ENCODE measurements around the gene SSH2.

Gene SSH2

DNA sequence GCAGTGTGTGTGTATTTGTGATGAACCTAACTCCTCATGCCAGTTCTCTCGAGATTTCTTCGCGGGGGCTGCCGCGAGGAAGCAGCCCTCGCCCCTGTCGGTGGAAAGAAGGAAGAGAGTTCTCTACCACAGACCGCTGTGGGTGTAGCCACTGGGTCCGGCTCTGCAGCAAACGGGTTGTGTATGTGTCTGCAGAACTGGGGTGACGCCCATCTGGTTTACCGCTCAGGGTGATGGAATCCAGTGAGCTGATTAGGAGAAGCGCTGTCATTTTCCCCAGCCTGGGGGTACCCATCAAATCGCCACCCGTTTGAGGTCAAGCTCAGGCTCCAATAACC lies 315.0 kb downstream of the SSH2 start:
- ATAC-seq: no peak
- TF ChIP-seq SNAI2 (CRISPR knock-in tag; IDR thresholded peaks at IDR 0.05): no peak
- no peak for TF ChIP-seq ZNF8 (CRISPR knock-in tag; IDR thresholded peaks at IDR 0.05)
- TF ChIP-seq, protein P1, sequence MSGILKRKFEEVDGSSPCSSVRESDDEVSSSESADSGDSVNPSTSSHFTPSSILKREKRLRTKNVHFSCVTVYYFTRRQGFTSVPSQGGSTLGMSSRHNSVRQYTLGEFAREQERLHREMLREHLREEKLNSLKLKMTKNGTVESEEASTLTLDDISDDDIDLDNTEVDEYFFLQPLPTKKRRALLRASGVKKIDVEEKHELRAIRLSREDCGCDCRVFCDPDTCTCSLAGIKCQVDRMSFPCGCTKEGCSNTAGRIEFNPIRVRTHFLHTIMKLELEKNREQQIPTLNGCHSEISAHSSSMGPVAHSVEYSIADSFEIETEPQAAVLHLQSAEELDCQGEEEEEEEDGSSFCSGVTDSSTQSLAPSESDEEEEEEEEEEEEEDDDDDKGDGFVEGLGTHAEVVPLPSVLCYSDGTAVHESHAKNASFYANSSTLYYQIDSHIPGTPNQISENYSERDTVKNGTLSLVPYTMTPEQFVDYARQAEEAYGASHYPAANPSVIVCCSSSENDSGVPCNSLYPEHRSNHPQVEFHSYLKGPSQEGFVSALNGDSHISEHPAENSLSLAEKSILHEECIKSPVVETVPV (CRISPR knock-in tag; IDR thresholded peaks at IDR 0.05): no peak
- TF ChIP-seq BACH2 (CRISPR knock-in tag; IDR thresholded peaks at IDR 0.05; ENCODE audit: borderline replicate concordance): no peak
- no peak for TF ChIP-seq ZFP3 (CRISPR knock-in tag; IDR thresholded peaks at IDR 0.05)
- TF ChIP-seq ZNF70 (CRISPR knock-in tag; IDR thresholded peaks at IDR 0.05): no peak
- TF ChIP-seq GLIS3 (CRISPR knock-in tag; IDR thresholded peaks at IDR 0.05): no peak
- no peak for TF ChIP-seq TOX (CRISPR knock-in tag; IDR thresholded peaks at IDR 0.05; ENCODE audit: borderline replicate concordance)
- TF ChIP-seq, protein P2, sequence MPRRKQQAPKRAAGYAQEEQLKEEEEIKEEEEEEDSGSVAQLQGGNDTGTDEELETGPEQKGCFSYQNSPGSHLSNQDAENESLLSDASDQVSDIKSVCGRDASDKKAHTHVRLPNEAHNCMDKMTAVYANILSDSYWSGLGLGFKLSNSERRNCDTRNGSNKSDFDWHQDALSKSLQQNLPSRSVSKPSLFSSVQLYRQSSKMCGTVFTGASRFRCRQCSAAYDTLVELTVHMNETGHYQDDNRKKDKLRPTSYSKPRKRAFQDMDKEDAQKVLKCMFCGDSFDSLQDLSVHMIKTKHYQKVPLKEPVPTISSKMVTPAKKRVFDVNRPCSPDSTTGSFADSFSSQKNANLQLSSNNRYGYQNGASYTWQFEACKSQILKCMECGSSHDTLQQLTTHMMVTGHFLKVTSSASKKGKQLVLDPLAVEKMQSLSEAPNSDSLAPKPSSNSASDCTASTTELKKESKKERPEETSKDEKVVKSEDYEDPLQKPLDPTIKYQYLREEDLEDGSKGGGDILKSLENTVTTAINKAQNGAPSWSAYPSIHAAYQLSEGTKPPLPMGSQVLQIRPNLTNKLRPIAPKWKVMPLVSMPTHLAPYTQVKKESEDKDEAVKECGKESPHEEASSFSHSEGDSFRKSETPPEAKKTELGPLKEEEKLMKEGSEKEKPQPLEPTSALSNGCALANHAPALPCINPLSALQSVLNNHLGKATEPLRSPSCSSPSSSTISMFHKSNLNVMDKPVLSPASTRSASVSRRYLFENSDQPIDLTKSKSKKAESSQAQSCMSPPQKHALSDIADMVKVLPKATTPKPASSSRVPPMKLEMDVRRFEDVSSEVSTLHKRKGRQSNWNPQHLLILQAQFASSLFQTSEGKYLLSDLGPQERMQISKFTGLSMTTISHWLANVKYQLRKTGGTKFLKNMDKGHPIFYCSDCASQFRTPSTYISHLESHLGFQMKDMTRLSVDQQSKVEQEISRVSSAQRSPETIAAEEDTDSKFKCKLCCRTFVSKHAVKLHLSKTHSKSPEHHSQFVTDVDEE (CRISPR knock-in tag; IDR thresholded peaks at IDR 0.05): no peak
- TF ChIP-seq, protein P3, sequence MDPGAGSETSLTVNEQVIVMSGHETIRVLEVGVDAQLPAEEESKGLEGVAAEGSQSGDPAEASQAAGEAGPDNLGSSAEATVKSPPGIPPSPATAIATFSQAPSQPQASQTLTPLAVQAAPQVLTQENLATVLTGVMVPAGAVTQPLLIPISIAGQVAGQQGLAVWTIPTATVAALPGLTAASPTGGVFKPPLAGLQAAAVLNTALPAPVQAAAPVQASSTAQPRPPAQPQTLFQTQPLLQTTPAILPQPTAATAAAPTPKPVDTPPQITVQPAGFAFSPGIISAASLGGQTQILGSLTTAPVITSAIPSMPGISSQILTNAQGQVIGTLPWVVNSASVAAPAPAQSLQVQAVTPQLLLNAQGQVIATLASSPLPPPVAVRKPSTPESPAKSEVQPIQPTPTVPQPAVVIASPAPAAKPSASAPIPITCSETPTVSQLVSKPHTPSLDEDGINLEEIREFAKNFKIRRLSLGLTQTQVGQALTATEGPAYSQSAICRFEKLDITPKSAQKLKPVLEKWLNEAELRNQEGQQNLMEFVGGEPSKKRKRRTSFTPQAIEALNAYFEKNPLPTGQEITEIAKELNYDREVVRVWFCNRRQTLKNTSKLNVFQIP (CRISPR knock-in tag; IDR thresholded peaks at IDR 0.05; ENCODE audit: borderline replicate concordance, low read depth): no peak
- TF ChIP-seq PPARA (CRISPR knock-in tag; IDR thresholded peaks at IDR 0.05; ENCODE audit: borderline replicate concordance): no peak
- TF ChIP-seq, protein P4, sequence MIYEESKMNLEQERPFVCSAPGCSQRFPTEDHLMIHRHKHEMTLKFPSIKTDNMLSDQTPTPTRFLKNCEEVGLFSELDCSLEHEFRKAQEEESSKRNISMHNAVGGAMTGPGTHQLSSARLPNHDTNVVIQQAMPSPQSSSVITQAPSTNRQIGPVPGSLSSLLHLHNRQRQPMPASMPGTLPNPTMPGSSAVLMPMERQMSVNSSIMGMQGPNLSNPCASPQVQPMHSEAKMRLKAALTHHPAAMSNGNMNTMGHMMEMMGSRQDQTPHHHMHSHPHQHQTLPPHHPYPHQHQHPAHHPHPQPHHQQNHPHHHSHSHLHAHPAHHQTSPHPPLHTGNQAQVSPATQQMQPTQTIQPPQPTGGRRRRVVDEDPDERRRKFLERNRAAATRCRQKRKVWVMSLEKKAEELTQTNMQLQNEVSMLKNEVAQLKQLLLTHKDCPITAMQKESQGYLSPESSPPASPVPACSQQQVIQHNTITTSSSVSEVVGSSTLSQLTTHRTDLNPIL (CRISPR knock-in tag; IDR thresholded peaks at IDR 0.05; ENCODE audit: low read depth): no peak
- TF ChIP-seq ARNTL (CRISPR knock-in tag; IDR thresholded peaks at IDR 0.05; ENCODE audit: borderline replicate concordance, low read depth): no peak
- TF ChIP-seq ZFP30 (CRISPR knock-in tag; IDR thresholded peaks at IDR 0.05): no peak
- TF ChIP-seq CSDC2 (CRISPR knock-in tag; IDR thresholded peaks at IDR 0.05): no peak
- TF ChIP-seq ZC3H10 (CRISPR knock-in tag; IDR thresholded peaks at IDR 0.05): no peak
- no peak for TF ChIP-seq OSR1 (CRISPR knock-in tag; IDR thresholded peaks at IDR 0.05)

DNA sequence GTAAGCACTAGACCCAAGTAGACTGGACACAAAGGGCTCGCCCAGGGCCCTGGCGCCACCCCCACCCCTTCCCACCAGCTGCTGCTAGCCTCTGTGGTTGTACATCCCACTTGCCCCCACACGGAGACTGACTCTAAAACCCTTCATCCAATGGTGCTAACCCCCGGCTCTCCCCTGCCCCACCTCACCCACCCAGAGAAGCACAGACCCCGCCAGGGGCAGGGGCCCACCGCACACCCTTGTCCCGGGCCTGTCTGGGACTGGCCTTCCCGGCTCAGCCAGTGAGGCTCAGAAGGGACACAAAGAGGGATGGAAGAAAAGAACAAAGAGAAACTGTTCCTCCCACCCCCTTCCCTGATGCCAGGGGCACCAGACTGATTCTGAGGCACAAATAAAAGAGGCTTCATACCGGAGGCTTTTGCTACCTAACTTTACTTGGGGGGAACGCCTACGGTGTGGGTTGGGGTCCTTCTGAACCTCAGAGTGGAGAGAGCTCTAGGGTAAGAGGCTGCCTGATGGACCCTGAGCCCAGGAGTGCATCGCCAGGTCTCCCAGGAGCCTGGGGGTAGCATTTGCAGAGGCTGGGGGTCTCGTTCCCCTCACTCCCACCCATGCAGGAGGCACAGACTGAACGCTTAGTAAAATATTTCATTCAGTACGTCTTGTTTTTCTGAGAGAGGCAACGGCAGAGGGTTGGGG lies 315.5 kb downstream of the SSH2 start:
- no peak for ATAC-seq
- no peak for TF ChIP-seq ESRRG (CRISPR knock-in tag; IDR thresholded peaks at IDR 0.05)
- TF ChIP-seq, protein P2 (CRISPR knock-in tag; IDR thresholded peaks at IDR 0.05): no peak
- TF ChIP-seq ZFP3 (CRISPR knock-in tag; IDR thresholded peaks at IDR 0.05): no peak
- TF ChIP-seq, protein P3 (CRISPR knock-in tag; IDR thresholded peaks at IDR 0.05; ENCODE audit: borderline replicate concordance, low read depth): no peak
- no peak for TF ChIP-seq PPARA (CRISPR knock-in tag; IDR thresholded peaks at IDR 0.05; ENCODE audit: borderline replicate concordance)
- TF ChIP-seq TCF4 (CRISPR knock-in tag; IDR thresholded peaks at IDR 0.05; ENCODE audit: borderline replicate concordance): no peak
- no peak for TF ChIP-seq ZFP30 (CRISPR knock-in tag; IDR thresholded peaks at IDR 0.05)
- TF ChIP-seq, protein P5, sequence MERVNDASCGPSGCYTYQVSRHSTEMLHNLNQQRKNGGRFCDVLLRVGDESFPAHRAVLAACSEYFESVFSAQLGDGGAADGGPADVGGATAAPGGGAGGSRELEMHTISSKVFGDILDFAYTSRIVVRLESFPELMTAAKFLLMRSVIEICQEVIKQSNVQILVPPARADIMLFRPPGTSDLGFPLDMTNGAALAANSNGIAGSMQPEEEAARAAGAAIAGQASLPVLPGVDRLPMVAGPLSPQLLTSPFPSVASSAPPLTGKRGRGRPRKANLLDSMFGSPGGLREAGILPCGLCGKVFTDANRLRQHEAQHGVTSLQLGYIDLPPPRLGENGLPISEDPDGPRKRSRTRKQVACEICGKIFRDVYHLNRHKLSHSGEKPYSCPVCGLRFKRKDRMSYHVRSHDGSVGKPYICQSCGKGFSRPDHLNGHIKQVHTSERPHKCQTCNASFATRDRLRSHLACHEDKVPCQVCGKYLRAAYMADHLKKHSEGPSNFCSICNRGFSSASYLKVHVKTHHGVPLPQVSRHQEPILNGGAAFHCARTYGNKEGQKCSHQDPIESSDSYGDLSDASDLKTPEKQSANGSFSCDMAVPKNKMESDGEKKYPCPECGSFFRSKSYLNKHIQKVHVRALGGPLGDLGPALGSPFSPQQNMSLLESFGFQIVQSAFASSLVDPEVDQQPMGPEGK (CRISPR knock-in tag; IDR thresholded peaks at IDR 0.05; ENCODE audit: borderline replicate concordance): no peak
- no peak for TF ChIP-seq ZC3H10 (CRISPR knock-in tag; IDR thresholded peaks at IDR 0.05)
- no peak for TF ChIP-seq ZNF70 (CRISPR knock-in tag; IDR thresholded peaks at IDR 0.05)
- TF ChIP-seq OSR1 (CRISPR knock-in tag; IDR thresholded peaks at IDR 0.05): no peak
- TF ChIP-seq RARB (CRISPR knock-in tag; IDR thresholded peaks at IDR 0.05): no peak
- no peak for TF ChIP-seq ZNF565 (CRISPR knock-in tag; conservative IDR thresholded peaks at IDR 0.05; ENCODE audit: low read depth)
- no peak for TF ChIP-seq ARNTL (CRISPR knock-in tag; IDR thresholded peaks at IDR 0.05; ENCODE audit: borderline replicate concordance, low read depth)
- no peak for TF ChIP-seq TOX (CRISPR knock-in tag; IDR thresholded peaks at IDR 0.05; ENCODE audit: borderline replicate concordance)
- TF ChIP-seq ISL1 (CRISPR knock-in tag; IDR thresholded peaks at IDR 0.05): no peak
- TF ChIP-seq, protein P1 (CRISPR knock-in tag; IDR thresholded peaks at IDR 0.05): no peak
